ENCODE measurements around the gene NCBP2L.

DNA sequence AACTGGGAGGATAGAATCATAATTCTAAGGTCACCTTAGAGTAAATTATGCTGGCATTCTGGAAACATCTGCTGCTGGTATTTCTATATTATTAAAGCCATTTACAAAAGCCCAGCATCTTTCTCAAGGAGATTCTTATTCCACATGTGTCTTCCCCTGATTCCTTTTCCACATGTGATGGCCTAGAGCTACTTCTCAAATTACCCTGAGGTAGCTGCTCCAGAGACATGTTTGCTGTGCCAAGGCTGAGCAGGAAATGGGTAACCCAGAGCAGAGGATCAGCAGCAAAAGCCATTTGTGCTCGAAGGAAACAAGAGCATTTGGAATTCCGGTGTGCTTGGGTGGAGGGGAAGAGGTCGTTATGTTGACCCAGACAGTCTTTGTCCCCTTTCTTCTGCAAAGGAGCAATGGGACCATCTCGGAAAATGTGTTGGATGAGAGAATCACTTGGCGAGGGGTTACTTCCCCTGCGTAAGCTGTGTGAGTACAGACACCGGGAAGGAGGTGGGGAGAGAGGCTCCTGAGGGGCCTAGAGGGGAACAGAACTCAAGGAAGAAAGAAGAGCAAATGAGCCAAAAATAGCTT, 26.6 kb upstream of the NCBP2L start:
- TF ChIP-seq CTCF (IDR thresholded peaks at IDR 0.05 in 4 of 5, conservative IDR thresholded peaks at IDR 0.05 in 1 of 5) (no peak), POLR2A (IDR thresholded peaks at IDR 0.05) (no peak)

Measured in gastrocnemius medialis (tissue), 4 donors.